ENCODE data around the gene CLEC18A.
"Not testable (repeated sequence)": the region's sequence is repeated elsewhere in the genome, so short reads cannot be mapped to it uniquely, and the experiment has no call there.

Gene CLEC18A

GRCh38 chr16:69952116-69952515 lies 982 bp downstream of the CLEC18A start:
- H3K27ac ChIP-seq; in situ Hi-C loops (cut with HindIII; ENCODE audit: low pct_ligation_motif_present, low sequenced_read_pairs); DNase-seq; H3K27me3 ChIP-seq (replicated peaks); H3K4me3 ChIP-seq (ENCODE audit: low read depth, low read length); H3K36me3 ChIP-seq (replicated peaks): not testable (repeated sequence)

- H3K27ac ChIP-seq; H3K27me3 ChIP-seq (replicated peaks); in situ Hi-C loops (cut with HindIII; ENCODE audit: low pct_ligation_motif_present, low sequenced_read_pairs); H3K4me3 ChIP-seq (ENCODE audit: low read depth, low read length); H3K36me3 ChIP-seq (replicated peaks); DNase-seq: not testable (repeated sequence)
Measured at GRCh38 chr16:69952572-69953355, 1.6 kb downstream of the CLEC18A start.

- H3K27ac ChIP-seq; in situ Hi-C loops (cut with HindIII; ENCODE audit: low pct_ligation_motif_present, low sequenced_read_pairs); H3K36me3 ChIP-seq (replicated peaks); DNase-seq; H3K4me3 ChIP-seq (ENCODE audit: low read depth, low read length); H3K27me3 ChIP-seq (replicated peaks): not testable (repeated sequence)
Measured at GRCh38 chr16:69954241-69954640, 3.1 kb downstream of the CLEC18A start.

GRCh38 chr16:69963312-69963711 lies 12.2 kb downstream of the CLEC18A start:
- H3K27me3 ChIP-seq (replicated peaks); in situ Hi-C loops (cut with HindIII; ENCODE audit: low pct_ligation_motif_present, low sequenced_read_pairs); DNase-seq; H3K27ac ChIP-seq; H3K36me3 ChIP-seq (replicated peaks); H3K4me3 ChIP-seq (ENCODE audit: low read depth, low read length): not testable (repeated sequence)

- in situ Hi-C loops (cut with HindIII; ENCODE audit: low pct_ligation_motif_present, low sequenced_read_pairs); H3K36me3 ChIP-seq (replicated peaks); H3K27ac ChIP-seq; H3K27me3 ChIP-seq (replicated peaks); DNase-seq: not testable (repeated sequence)
- H3K4me3 ChIP-seq (ENCODE audit: low read depth, low read length): peak overlapping the region; percentile 40
Measured at GRCh38 chr16:69964960-69965660, 14.0 kb downstream of the CLEC18A start.

GRCh38 chr16:69965661-69966054 lies 14.5 kb downstream of the CLEC18A start:
- H3K27me3 ChIP-seq (replicated peaks); H3K4me3 ChIP-seq (ENCODE audit: low read depth, low read length); in situ Hi-C loops (cut with HindIII; ENCODE audit: low pct_ligation_motif_present, low sequenced_read_pairs); H3K27ac ChIP-seq; H3K36me3 ChIP-seq (replicated peaks); DNase-seq: not testable (repeated sequence)

- H3K27me3 ChIP-seq (replicated peaks); H3K27ac ChIP-seq; DNase-seq; H3K36me3 ChIP-seq (replicated peaks); in situ Hi-C loops (cut with HindIII; ENCODE audit: low pct_ligation_motif_present, low sequenced_read_pairs); H3K4me3 ChIP-seq (ENCODE audit: low read depth, low read length): not testable (repeated sequence)
Measured at GRCh38 chr16:69967688-69968087, 16.6 kb downstream of the CLEC18A start.

GRCh38 chr16:69968125-69968524 lies 17.0 kb downstream of the CLEC18A start:
- H3K4me3 ChIP-seq (ENCODE audit: low read depth, low read length); H3K27me3 ChIP-seq (replicated peaks); H3K36me3 ChIP-seq (replicated peaks); in situ Hi-C loops (cut with HindIII; ENCODE audit: low pct_ligation_motif_present, low sequenced_read_pairs); DNase-seq; H3K27ac ChIP-seq: not testable (repeated sequence)

GRCh38 chr16:69969657-69970056 lies 18.5 kb downstream of the CLEC18A start:
- H3K27ac ChIP-seq; H3K4me3 ChIP-seq (ENCODE audit: low read depth, low read length); DNase-seq; in situ Hi-C loops (cut with HindIII; ENCODE audit: low pct_ligation_motif_present, low sequenced_read_pairs); H3K36me3 ChIP-seq (replicated peaks); H3K27me3 ChIP-seq (replicated peaks): not testable (repeated sequence)

- in situ Hi-C loops (cut with HindIII; ENCODE audit: low pct_ligation_motif_present, low sequenced_read_pairs); H3K36me3 ChIP-seq (replicated peaks); H3K27me3 ChIP-seq (replicated peaks); H3K27ac ChIP-seq; H3K4me3 ChIP-seq (ENCODE audit: low read depth, low read length); DNase-seq: not testable (repeated sequence)
Measured at GRCh38 chr16:69972120-69972519, 21.0 kb downstream of the CLEC18A start.

GRCh38 chr16:69972935-69973334 lies 21.8 kb downstream of the CLEC18A start:
- in situ Hi-C loops (cut with HindIII; ENCODE audit: low pct_ligation_motif_present, low sequenced_read_pairs); H3K4me3 ChIP-seq (ENCODE audit: low read depth, low read length); H3K36me3 ChIP-seq (replicated peaks); H3K27ac ChIP-seq; DNase-seq; H3K27me3 ChIP-seq (replicated peaks): not testable (repeated sequence)

GRCh38 chr16:69985196-69985595 lies 34.1 kb downstream of the CLEC18A start:
- in situ Hi-C loops (cut with HindIII; ENCODE audit: low pct_ligation_motif_present, low sequenced_read_pairs); H3K4me3 ChIP-seq (ENCODE audit: low read depth, low read length); DNase-seq; H3K27me3 ChIP-seq (replicated peaks); H3K36me3 ChIP-seq (replicated peaks); H3K27ac ChIP-seq: not testable (repeated sequence)

GRCh38 chr16:69997956-69998355 lies 46.8 kb downstream of the CLEC18A start:
- peak; percentile 33 for DNase-seq
- in situ Hi-C loops (cut with HindIII; ENCODE audit: low pct_ligation_motif_present, low sequenced_read_pairs); H3K36me3 ChIP-seq (replicated peaks); H3K27me3 ChIP-seq (replicated peaks); H3K4me3 ChIP-seq (ENCODE audit: low read depth, low read length): not testable (repeated sequence)
- H3K27ac ChIP-seq: peak overlapping the region; percentile 24

- in situ Hi-C loops (cut with HindIII; ENCODE audit: low pct_ligation_motif_present, low sequenced_read_pairs); H3K27ac ChIP-seq; H3K4me3 ChIP-seq (ENCODE audit: low read depth, low read length); H3K27me3 ChIP-seq (replicated peaks); DNase-seq; H3K36me3 ChIP-seq (replicated peaks): not testable (repeated sequence)
Measured at GRCh38 chr16:69999801-70000200, 48.7 kb downstream of the CLEC18A start.

- H3K27ac ChIP-seq; H3K36me3 ChIP-seq (replicated peaks); in situ Hi-C loops (cut with HindIII; ENCODE audit: low pct_ligation_motif_present, low sequenced_read_pairs); H3K4me3 ChIP-seq (ENCODE audit: low read depth, low read length); DNase-seq; H3K27me3 ChIP-seq (replicated peaks): not testable (repeated sequence)
Measured at GRCh38 chr16:70003511-70003910, 52.4 kb downstream of the CLEC18A start.
